ENCODE results near the gene OR7D2. TPM values are rescaled to one million over a fixed set of nuclear protein-coding genes. Genes with fewer than 3 reads are reported as not detected.

OR7D2 gene
- polyA plus RNA-seq, result 0.03 TPM
- long read RNA-seq, donor 1, result 0 reads
- long read RNA-seq, donor 2, result 0 reads
- long read RNA-seq, donor 3, result 0 reads
- long read RNA-seq, donor 4, result 0 reads
- long read RNA-seq, donor 5, result 0 reads
- long read RNA-seq, donor 6, result 0 reads
- long read RNA-seq, donor 7, result 0 reads
- long read RNA-seq, donor 8, result 0 reads
- long read RNA-seq, donor 9, result 0 reads
- long read RNA-seq, donor 10, result 0 reads
- long read RNA-seq, donor 11, result 0 reads

DNA sequence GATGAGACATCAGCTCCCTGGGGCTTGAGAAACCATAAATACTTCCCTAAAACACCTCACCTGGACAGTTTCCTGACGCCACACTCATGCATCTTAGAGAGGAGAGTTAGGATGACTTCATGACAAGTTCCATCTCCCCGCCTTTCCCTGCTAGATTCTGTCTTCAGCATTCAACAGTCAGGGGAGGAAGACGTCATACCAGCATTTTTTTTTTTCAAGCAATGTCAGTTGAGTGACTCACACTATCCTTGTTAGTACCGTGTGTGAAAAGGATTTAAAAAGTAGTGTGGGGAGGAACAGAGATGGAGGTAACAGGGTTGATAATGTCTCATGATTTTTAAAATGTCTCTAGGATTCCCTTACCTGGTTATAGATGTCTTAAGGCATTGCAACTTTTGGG lies at the start of gene OR7D2:
OR7D2 (plus strand) TSS at position 79 of the 400 bp plus-strand sequence. CDS start 6,803 bp downstream, outside the sequence.
- no CpG with 5 or more reads among the region's 4 CpGs for WGBS (ENCODE audit: insufficient coverage, low lambda C conversion rate)

DNA sequence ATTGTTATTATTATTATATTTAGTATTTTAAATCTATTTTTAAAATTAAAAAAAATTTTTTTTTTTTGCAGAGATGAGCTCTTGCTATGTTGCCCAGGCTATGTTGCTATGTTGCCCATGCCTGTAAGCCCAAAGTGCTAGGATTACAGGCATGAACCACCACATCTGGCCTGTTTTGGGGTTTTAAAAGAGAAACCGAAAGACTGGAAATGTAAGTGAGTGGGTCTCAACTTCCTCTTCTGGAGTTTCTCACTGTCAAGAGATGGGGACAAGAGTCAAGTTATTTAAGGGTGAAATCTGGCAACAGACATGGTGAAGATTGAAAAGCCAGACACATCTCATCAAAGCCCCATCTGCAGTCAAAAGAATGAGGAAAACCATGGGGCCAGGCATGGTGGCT lies 47.8 kb upstream of the OR7D2 start:
- Histone ChIP-seq H3K4me1 (ENCODE audit: control insufficient read depth, insufficient read depth, low read length) (no peaks in the 10 kb centered on the region), H3K9me3 (ENCODE audit: control insufficient read depth, low read depth, low read length) (no peaks in the 10 kb centered on the region), H3K4me3 (ENCODE audit: low read length) (no peak overlapping the region), H3K36me3 (ENCODE audit: control insufficient read depth, insufficient read depth, low read length) (no peaks in the 10 kb centered on the region), H3K27ac (ENCODE audit: low read length) (no peak overlapping the region), H3K27me3 (ENCODE audit: control insufficient read depth, insufficient read depth, low read length) (no peaks in the 10 kb centered on the region)
- WGBS (ENCODE audit: insufficient coverage, low lambda C conversion rate), result no CpG with 5 or more reads among the region's 1 CpG
- no peak for DNase-seq

More for the DNA sequence above, at the start of gene OR7D2:
- Histone ChIP-seq H3K4me1 (ENCODE audit: control insufficient read depth, insufficient read depth, low read length) (no peaks in the 10 kb centered on the region), H3K36me3 (ENCODE audit: control insufficient read depth, insufficient read depth, low read length) (no peaks in the 10 kb centered on the region), H3K27me3 (ENCODE audit: control insufficient read depth, insufficient read depth, low read length) (no peaks in the 10 kb centered on the region), H3K27ac (ENCODE audit: low read length) (no peak within 1 kb of the TSS), H3K4me3 (ENCODE audit: low read length) (no peak within 1 kb of the TSS), H3K9me3 (ENCODE audit: control insufficient read depth, low read depth, low read length) (peaks cover 2% of the 10 kb centered on the region)
- no peak for DNase-seq

GRCh38 chr19:9132422-9132821 lies 46.4 kb upstream of the OR7D2 start:
- no peak for DNase-seq
- Histone ChIP-seq H3K27ac (ENCODE audit: low read length) (no peak overlapping the region), H3K4me3 (ENCODE audit: low read length) (no peak overlapping the region), H3K27me3 (ENCODE audit: control insufficient read depth, insufficient read depth, low read length) (no peaks in the 10 kb centered on the region), H3K9me3 (ENCODE audit: control insufficient read depth, low read depth, low read length) (no peaks in the 10 kb centered on the region), H3K36me3 (ENCODE audit: control insufficient read depth, insufficient read depth, low read length) (no peaks in the 10 kb centered on the region), H3K4me1 (ENCODE audit: control insufficient read depth, insufficient read depth, low read length) (no peaks in the 10 kb centered on the region)
- no CpG with 5 or more reads among the region's 5 CpGs for WGBS (ENCODE audit: insufficient coverage, low lambda C conversion rate)

DNA sequence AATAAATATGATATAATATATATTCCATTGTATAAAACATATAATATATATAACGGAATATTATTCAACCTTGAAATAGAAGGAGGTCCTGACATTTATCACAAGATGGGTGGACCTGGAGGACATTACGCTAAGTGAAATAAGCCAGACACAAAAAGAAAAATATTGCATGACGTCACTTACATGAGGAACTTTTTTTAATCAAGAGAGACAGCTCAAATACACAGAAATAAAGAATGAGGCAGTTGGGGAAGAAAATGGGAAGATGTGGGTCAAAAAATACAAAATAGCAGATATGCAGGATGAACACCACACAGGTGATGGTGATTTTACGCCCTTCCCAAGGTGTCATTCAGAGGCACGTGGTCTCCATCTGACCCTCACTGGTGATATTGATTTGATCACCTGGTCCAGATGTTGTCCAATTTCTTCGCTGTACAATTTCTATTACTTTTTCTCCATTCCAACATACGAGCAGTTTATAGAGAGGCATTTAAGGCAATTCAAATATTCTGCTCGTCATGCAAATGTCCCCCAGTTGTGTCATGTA lies 39.1 kb upstream of the OR7D2 start:
- 90% methylated on average over 2 of the region's 8 CpGs for WGBS (ENCODE audit: insufficient coverage, low lambda C conversion rate)
- Histone ChIP-seq H3K9me3 (ENCODE audit: control insufficient read depth, low read depth, low read length) (peaks cover 12% of the 10 kb centered on the region), H3K27me3 (ENCODE audit: control insufficient read depth, insufficient read depth, low read length) (no peaks in the 10 kb centered on the region), H3K4me1 (ENCODE audit: control insufficient read depth, insufficient read depth, low read length) (peaks cover 3% of the 10 kb centered on the region), H3K36me3 (ENCODE audit: control insufficient read depth, insufficient read depth, low read length) (no peaks in the 10 kb centered on the region), H3K4me3 (ENCODE audit: low read length) (peak overlapping the region; percentile 96), H3K27ac (ENCODE audit: low read length) (no peak overlapping the region)
- DNase-seq, result no peak

- Histone ChIP-seq H3K4me3 (ENCODE audit: low read length) (peak within 1 kb of the TSS; percentile 96), H3K36me3 (ENCODE audit: control insufficient read depth, insufficient read depth, low read length) (peaks cover 3% of the 10 kb centered on the region), H3K27ac (ENCODE audit: low read length) (peak within 1 kb of the TSS; percentile 74), H3K9me3 (ENCODE audit: control insufficient read depth, low read depth, low read length) (peaks cover 18% of the 10 kb centered on the region), H3K4me1 (ENCODE audit: control insufficient read depth, insufficient read depth, low read length) (peaks cover 3% of the 10 kb centered on the region), H3K27me3 (ENCODE audit: control insufficient read depth, insufficient read depth, low read length) (no peaks in the 10 kb centered on the region)
- no CpG with 5 or more reads among the region's 43 CpGs for WGBS (ENCODE audit: insufficient coverage, low lambda C conversion rate)
- peak; percentile 91 to 95 for DNase-seq
Measured at GRCh38 chr19:9140159-9140874, 38.5 kb upstream of the OR7D2 start, which contains the start of gene ZNF317. ZNF317 (plus strand) TSS chr19:9140397; CDS start chr19:9156017, 15,620 bp downstream.

DNA sequence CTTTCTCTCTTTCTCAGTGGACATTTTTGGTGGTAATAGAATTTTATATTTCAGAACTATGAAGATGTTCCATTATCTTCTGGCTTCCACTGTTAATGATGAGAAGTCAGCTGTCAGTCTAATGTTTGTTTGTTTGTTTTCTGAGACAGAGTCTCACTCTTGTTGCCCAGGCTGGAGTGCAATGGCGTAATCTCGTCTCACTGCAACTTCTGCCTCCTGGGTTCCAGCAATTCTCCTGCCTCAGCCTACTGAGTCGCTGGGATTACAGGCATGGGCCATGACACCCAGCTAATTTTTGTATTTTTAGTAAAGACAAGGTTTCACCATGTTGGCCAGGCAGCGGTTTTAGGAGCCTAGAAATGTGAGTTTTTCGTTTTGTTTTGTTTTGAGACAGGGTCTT lies 33.9 kb upstream of the OR7D2 start:
- Histone ChIP-seq H3K4me3 (ENCODE audit: low read length) (no peak overlapping the region), H3K27me3 (ENCODE audit: control insufficient read depth, insufficient read depth, low read length) (no peaks in the 10 kb centered on the region), H3K9me3 (ENCODE audit: control insufficient read depth, low read depth, low read length) (peaks cover 40% of the 10 kb centered on the region), H3K4me1 (ENCODE audit: control insufficient read depth, insufficient read depth, low read length) (peaks cover 3% of the 10 kb centered on the region), H3K36me3 (ENCODE audit: control insufficient read depth, insufficient read depth, low read length) (peaks cover 18% of the 10 kb centered on the region), H3K27ac (ENCODE audit: low read length) (no peak overlapping the region)
- no CpG with 5 or more reads among the region's 5 CpGs for WGBS (ENCODE audit: insufficient coverage, low lambda C conversion rate)
- DNase-seq, result no peak

- WGBS (ENCODE audit: insufficient coverage, low lambda C conversion rate), result no CpG with 5 or more reads among the region's 1 CpG
- no peak overlapping the region for H3K27ac ChIP-seq (ENCODE audit: low read length)
- H3K4me3 ChIP-seq (ENCODE audit: low read length), result no peak overlapping the region
- H3K27me3 ChIP-seq (ENCODE audit: control insufficient read depth, insufficient read depth, low read length), result no peaks in the 10 kb centered on the region
- no peak for DNase-seq
- H3K36me3 ChIP-seq (ENCODE audit: control insufficient read depth, insufficient read depth, low read length), result peaks cover 21% of the 10 kb centered on the region
- peaks cover 51% of the 10 kb centered on the region for H3K9me3 ChIP-seq (ENCODE audit: control insufficient read depth, low read depth, low read length)
- H3K4me1 ChIP-seq (ENCODE audit: control insufficient read depth, insufficient read depth, low read length), result no peaks in the 10 kb centered on the region
Measured at GRCh38 chr19:9146882-9147281, 31.9 kb upstream of the OR7D2 start.

- Histone ChIP-seq H3K27ac (ENCODE audit: low read length) (no peak overlapping the region), H3K27me3 (ENCODE audit: control insufficient read depth, insufficient read depth, low read length) (no peaks in the 10 kb centered on the region), H3K36me3 (ENCODE audit: control insufficient read depth, insufficient read depth, low read length) (peaks cover 32% of the 10 kb centered on the region), H3K4me1 (ENCODE audit: control insufficient read depth, insufficient read depth, low read length) (no peaks in the 10 kb centered on the region), H3K9me3 (ENCODE audit: control insufficient read depth, low read depth, low read length) (peaks cover 64% of the 10 kb centered on the region), H3K4me3 (ENCODE audit: low read length) (no peak overlapping the region)
- DNase-seq, result no peak
- no CpG with 5 or more reads among the region's 3 CpGs for WGBS (ENCODE audit: insufficient coverage, low lambda C conversion rate)
Measured at GRCh38 chr19:9148697-9149096, 30.1 kb upstream of the OR7D2 start.

DNA sequence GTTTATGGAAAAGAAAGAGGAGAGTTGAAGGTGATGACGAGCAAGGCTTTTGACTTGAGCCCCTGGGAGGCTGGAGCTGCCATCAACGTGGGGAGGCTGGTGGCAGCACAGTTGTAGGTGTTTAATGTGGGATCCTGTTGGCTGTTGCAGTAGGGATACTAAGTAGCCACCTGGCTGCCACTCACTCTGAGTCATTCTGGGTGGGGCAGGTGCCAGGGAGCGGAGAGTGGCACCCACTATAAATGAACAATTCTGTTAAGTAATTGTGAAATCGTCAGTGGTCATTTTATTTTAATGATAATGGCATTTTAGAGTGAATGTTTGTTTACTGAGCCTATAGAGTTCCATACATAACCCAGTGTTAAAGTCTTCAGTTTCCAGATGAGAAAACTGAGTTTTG lies 28.8 kb upstream of the OR7D2 start:
- DNase-seq, result no peak
- H3K27ac ChIP-seq (ENCODE audit: low read length), result no peak overlapping the region
- no peaks in the 10 kb centered on the region for H3K4me1 ChIP-seq (ENCODE audit: control insufficient read depth, insufficient read depth, low read length)
- no peaks in the 10 kb centered on the region for H3K27me3 ChIP-seq (ENCODE audit: control insufficient read depth, insufficient read depth, low read length)
- 100% methylated on average over 1 of the region's 4 CpGs for WGBS (ENCODE audit: insufficient coverage, low lambda C conversion rate)
- H3K9me3 ChIP-seq (ENCODE audit: control insufficient read depth, low read depth, low read length), result peaks cover 56% of the 10 kb centered on the region
- H3K36me3 ChIP-seq (ENCODE audit: control insufficient read depth, insufficient read depth, low read length), result peaks cover 31% of the 10 kb centered on the region
- H3K4me3 ChIP-seq (ENCODE audit: low read length), result no peak overlapping the region

GRCh38 chr19:9150650-9151049 lies 28.1 kb upstream of the OR7D2 start:
- 100% methylated on average over 1 of the region's 5 CpGs for WGBS (ENCODE audit: insufficient coverage, low lambda C conversion rate)
- H3K27ac ChIP-seq (ENCODE audit: low read length), result no peak overlapping the region
- H3K4me1 ChIP-seq (ENCODE audit: control insufficient read depth, insufficient read depth, low read length), result no peaks in the 10 kb centered on the region
- DNase-seq, result no peak
- peaks cover 34% of the 10 kb centered on the region for H3K36me3 ChIP-seq (ENCODE audit: control insufficient read depth, insufficient read depth, low read length)
- H3K4me3 ChIP-seq (ENCODE audit: low read length), result no peak overlapping the region
- peaks cover 57% of the 10 kb centered on the region for H3K9me3 ChIP-seq (ENCODE audit: control insufficient read depth, low read depth, low read length)
- no peaks in the 10 kb centered on the region for H3K27me3 ChIP-seq (ENCODE audit: control insufficient read depth, insufficient read depth, low read length)
